Left ventricle myocardium inferior (tissue), 1 donor: ENCODE measurements around the gene MTUS2. TPM values are rescaled to one million over a fixed set of nuclear protein-coding genes. Genes with fewer than 3 reads are reported as not detected.

ENCODE experiments used
- DNase-seq: peaks from one replicate; pipeline ENCODE4 v3.0.0-alpha.2; 2020
- H3K27ac ChIP-seq: fragments of 200-600 bp; replicated peaks from 2 replicates; pipeline ENCODE4 v1.8.0; 2021
- H3K27me3 ChIP-seq: fragments of 200-600 bp; 2 replicates; pipeline ENCODE4 v1.8.0; 2021; ENCODE audit warnings: low read depth
- H3K36me3 ChIP-seq: fragments of 200-600 bp; 2 replicates; pipeline ENCODE4 v1.8.0; 2021
- H3K4me1 ChIP-seq: fragments of 200-600 bp; 2 replicates; pipeline ENCODE4 v1.8.0; 2021
- H3K4me3 ChIP-seq: fragments of 200-600 bp; 2 replicates; pipeline ENCODE4 v1.8.0; 2021; ENCODE audit warnings: mild to moderate bottlenecking, moderate library complexity
- H3K9me3 ChIP-seq: fragments of 200-600 bp; replicated peaks from 2 replicates; pipeline ENCODE4 v1.8.0; 2021
- intact Hi-C: fragments of 100-400 bp; cut with micrococcal nuclease; formaldehyde crosslinking; loops from one replicate; pipeline ENCODE4 v1.11.0; 2022
- total RNA-seq: library from RNA; stranded (reverse); fragmentation: NEBNext Ultra II Directional; extraction: Animal tissue kit (Norgen Biotek cat#: 25700); gene quantifications from one replicate; pipeline ENCODE4 v1.2.1, GENCODE V29; 2021
- TF ChIP-seq, protein P1 (sequence below): fragments of 200-600 bp; IDR thresholded peaks from 2 replicates; pipeline ENCODE4 v1.8.0; 2021; ENCODE audit warnings: antibody characterized with exemption, mild to moderate bottlenecking, borderline replicate concordance
- donor health status: DM: no; HTN: yes; CAD: no; lungs with severe emphysema.

Gene MTUS2
- total RNA-seq, 1 donor from 2014 or later: 101 TPM

DNA sequence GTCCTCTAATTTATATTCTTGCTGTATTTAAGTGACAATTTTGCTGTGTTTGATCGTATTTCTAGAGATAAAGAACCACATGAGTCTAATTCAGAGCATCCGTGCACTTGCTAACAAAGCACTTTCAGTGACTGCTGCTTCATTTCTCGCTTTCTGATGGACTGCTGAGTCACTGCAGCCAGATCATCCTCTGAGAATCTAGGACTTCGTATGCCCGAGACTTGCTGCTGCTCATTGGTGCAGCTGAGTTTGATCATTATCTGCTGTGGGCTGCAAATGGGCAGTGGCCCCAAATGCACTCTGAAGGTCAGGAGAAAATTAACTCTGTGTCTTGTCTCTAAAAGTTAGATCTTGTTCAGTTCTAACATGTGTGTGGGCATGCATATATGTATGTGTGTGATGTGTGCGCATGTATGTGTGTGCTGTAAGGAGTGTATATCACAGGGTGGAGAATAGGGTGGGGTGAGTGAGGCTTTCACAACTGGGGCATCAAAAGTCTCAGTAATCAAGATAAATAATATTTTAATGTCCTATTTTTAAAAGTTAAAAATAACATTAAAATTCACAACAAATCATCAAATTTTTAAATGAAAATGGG, 342.6 kb downstream of the MTUS2 start:
- DNase-seq: no peak
- TF ChIP-seq, protein P1, sequence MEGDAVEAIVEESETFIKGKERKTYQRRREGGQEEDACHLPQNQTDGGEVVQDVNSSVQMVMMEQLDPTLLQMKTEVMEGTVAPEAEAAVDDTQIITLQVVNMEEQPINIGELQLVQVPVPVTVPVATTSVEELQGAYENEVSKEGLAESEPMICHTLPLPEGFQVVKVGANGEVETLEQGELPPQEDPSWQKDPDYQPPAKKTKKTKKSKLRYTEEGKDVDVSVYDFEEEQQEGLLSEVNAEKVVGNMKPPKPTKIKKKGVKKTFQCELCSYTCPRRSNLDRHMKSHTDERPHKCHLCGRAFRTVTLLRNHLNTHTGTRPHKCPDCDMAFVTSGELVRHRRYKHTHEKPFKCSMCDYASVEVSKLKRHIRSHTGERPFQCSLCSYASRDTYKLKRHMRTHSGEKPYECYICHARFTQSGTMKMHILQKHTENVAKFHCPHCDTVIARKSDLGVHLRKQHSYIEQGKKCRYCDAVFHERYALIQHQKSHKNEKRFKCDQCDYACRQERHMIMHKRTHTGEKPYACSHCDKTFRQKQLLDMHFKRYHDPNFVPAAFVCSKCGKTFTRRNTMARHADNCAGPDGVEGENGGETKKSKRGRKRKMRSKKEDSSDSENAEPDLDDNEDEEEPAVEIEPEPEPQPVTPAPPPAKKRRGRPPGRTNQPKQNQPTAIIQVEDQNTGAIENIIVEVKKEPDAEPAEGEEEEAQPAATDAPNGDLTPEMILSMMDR: no peak

DNA sequence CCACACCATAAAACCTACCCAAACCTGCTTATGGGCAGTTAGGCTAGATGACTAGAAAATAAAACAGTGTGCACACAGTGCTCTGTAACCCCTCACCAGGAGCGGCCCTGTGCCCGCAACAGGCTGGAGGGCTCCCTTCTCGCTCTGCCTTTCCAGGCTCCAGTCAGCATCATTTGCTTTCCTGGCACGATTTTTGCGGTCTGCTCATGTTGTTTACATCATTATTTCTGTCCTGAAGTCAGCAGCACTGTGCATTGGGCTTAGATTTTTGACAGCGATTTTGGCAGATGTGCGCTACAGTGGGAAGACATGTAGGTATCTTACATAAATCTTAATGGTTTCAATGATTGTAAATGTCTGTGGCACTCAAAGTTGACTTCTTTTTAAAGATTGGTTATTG, 344.0 kb downstream of the MTUS2 start:
- no peak for DNase-seq
- no peaks in the 10 kb centered on the region for H3K9me3 ChIP-seq
- no peaks in the 10 kb centered on the region for H3K4me1 ChIP-seq
- intact Hi-C loops: no loop called here
- TF ChIP-seq, protein P1: no peak
- no peak overlapping the region for H3K27ac ChIP-seq
- no peak overlapping the region for H3K4me3 ChIP-seq
- H3K36me3 ChIP-seq: no peaks in the 10 kb centered on the region
- H3K27me3 ChIP-seq: no peaks in the 10 kb centered on the region

More for the DNA sequence above, 342.6 kb downstream of the MTUS2 start:
- Histone ChIP-seq H3K36me3 (no peaks in the 10 kb centered on the region), H3K27me3 (no peaks in the 10 kb centered on the region), H3K27ac (no peak overlapping the region), H3K9me3 (no peaks in the 10 kb centered on the region), H3K4me1 (no peaks in the 10 kb centered on the region), H3K4me3 (no peak overlapping the region)
- intact Hi-C loops: no loop called here

DNA sequence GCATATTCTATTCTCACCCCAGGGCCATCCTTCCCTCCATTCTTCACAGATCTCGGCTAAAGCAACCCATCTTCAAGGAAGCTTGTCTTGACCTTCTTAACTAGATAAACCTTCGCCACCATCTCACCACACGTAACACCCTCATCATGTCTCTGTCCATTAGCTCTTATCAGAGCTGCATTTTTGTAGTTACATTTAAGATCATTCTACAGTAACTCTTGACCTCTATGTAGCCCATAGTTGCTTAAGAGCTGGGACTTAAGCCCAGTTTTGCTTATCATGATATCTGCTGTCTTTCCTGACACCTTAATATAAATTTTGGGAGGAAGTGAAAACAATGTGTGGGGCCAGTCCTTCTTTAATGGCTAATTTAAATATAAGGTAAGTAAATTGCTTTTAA, 345.1 kb downstream of the MTUS2 start:
- Histone ChIP-seq H3K9me3 (no peaks in the 10 kb centered on the region), H3K36me3 (no peaks in the 10 kb centered on the region), H3K27me3 (no peaks in the 10 kb centered on the region), H3K4me3 (no peak overlapping the region), H3K27ac (no peak overlapping the region), H3K4me1 (peaks cover 2% of the 10 kb centered on the region)
- no peak for DNase-seq
- TF ChIP-seq, protein P1: no peak
- intact Hi-C loops: no loop called here

DNA sequence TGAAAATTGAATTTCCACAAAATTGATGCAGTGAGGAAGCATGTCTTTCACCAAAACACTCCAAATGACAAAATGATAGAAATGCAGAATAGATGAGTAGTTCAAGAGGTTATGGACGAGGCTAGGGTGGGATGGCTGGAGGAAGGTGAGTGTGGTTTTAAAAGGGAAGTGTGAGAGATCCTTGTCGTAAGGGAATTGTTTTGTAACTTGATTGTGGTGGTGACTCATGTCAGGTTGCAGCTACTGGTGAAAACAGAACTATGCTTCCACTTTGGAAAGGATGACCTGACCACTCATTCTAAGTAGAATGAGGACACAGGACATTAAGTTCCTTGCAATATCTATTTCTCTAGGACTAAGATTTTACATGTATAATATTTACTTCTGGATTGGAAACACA, 345.7 kb downstream of the MTUS2 start:
- no peak overlapping the region for H3K4me3 ChIP-seq
- H3K4me1 ChIP-seq: peaks cover 8% of the 10 kb centered on the region
- no peaks in the 10 kb centered on the region for H3K9me3 ChIP-seq
- TF ChIP-seq, protein P1: no peak
- H3K27me3 ChIP-seq: no peaks in the 10 kb centered on the region
- H3K27ac ChIP-seq: no peak overlapping the region
- intact Hi-C loops: no loop called here
- H3K36me3 ChIP-seq: no peaks in the 10 kb centered on the region
- no peak for DNase-seq

DNA sequence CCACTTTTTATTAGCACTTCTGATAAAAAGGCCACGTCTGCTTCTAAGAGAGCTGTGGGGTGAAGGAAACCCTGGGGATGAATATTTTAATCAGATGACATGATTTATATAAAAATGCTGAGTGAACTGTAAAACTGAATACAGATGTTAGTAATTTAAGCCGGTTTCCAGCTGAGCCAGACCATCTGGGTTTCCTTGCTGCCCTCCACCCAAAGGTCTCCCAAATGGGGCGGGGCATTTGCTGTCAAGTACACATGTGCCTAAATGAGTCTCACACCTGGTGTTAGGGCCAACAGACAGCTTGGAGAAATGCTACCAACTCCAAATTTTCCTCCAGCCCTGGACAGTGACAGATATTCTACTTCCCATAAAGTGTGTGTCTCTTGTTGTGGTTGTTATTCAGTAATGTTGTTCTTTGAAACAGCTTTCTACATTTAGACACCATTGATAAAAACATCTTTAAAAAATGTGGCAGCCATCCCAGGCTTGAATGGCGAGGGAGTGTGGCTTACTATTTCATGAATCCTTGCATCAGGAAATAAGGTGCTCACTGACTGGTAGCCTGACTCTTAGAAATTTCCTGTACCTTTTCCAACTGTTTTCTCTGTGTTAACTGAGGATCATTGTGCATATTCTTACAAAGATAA, 350.4 kb downstream of the MTUS2 start:
- Histone ChIP-seq H3K4me3 (no peak overlapping the region), H3K27me3 (no peaks in the 10 kb centered on the region), H3K4me1 (peaks cover 12% of the 10 kb centered on the region), H3K27ac (no peak overlapping the region), H3K36me3 (no peaks in the 10 kb centered on the region), H3K9me3 (no peaks in the 10 kb centered on the region)
- DNase-seq: no peak
- TF ChIP-seq, protein P1: no peak
- intact Hi-C loops: no loop called here
